Measurements from ENCODE around the gene BOC. TPM values are rescaled to one million over a fixed set of nuclear protein-coding genes. Genes with fewer than 3 reads are reported as not detected.

The BOC gene
- total RNA-seq, 1 donor from 2014 or later = 4.2 TPM

- Mint-ChIP-seq H3K4me1 (ENCODE audit: low read depth) (peaks cover 9% of the 10 kb centered on the region), H3K27me3 (ENCODE audit: low read depth) (no peaks in the 10 kb centered on the region), H3K36me3 (ENCODE audit: low read depth) (no peaks in the 10 kb centered on the region), H3K4me3 (ENCODE audit: low read depth) (no peak overlapping the region), H3K9me3 (no peaks in the 10 kb centered on the region), H3K27ac (no peak overlapping the region)
- intact Hi-C loops (cut with micrococcal nuclease) = no loop called here
- no peak for DNase-seq (ENCODE audit: low spot score)
These were observed 22.1 kb downstream of the BOC start for GRCh38 chr3:113233497-113233896.

- Mint-ChIP-seq H3K4me3 (ENCODE audit: low read depth) (no peak overlapping the region), H3K36me3 (ENCODE audit: low read depth) (no peaks in the 10 kb centered on the region), H3K4me1 (ENCODE audit: low read depth) (peaks cover 9% of the 10 kb centered on the region), H3K9me3 (no peaks in the 10 kb centered on the region), H3K27me3 (ENCODE audit: low read depth) (no peaks in the 10 kb centered on the region), H3K27ac (no peak overlapping the region)
- intact Hi-C loops (cut with micrococcal nuclease) = no loop called here
- no peak for DNase-seq (ENCODE audit: low spot score)
These were observed 22.7 kb downstream of the BOC start for GRCh38 chr3:113234028-113234427.

GRCh38 chr3:113234688-113235260 lies 23.4 kb downstream of the BOC start:
- Mint-ChIP-seq H3K4me1 (ENCODE audit: low read depth) (peaks cover 9% of the 10 kb centered on the region), H3K36me3 (ENCODE audit: low read depth) (no peaks in the 10 kb centered on the region), H3K9me3 (no peaks in the 10 kb centered on the region), H3K27ac (no peak overlapping the region), H3K4me3 (ENCODE audit: low read depth) (no peak overlapping the region), H3K27me3 (ENCODE audit: low read depth) (no peaks in the 10 kb centered on the region)
- DNase-seq (ENCODE audit: low spot score) = no peak
- intact Hi-C loops (cut with micrococcal nuclease) = no loop called here

GRCh38 chr3:113238503-113238902 lies 27.1 kb downstream of the BOC start:
- intact Hi-C loops (cut with micrococcal nuclease) = no loop called here

GRCh38 chr3:113240841-113241240 lies 29.5 kb downstream of the BOC start:
- H3K9me3 Mint-ChIP-seq = no peaks in the 10 kb centered on the region
- intact Hi-C loops (cut with micrococcal nuclease) = no loop called here
- peaks cover 15% of the 10 kb centered on the region for H3K4me1 Mint-ChIP-seq (ENCODE audit: low read depth)
- H3K27ac Mint-ChIP-seq = no peak overlapping the region
- DNase-seq (ENCODE audit: low spot score) = no peak
- H3K27me3 Mint-ChIP-seq (ENCODE audit: low read depth) = peaks cover 2% of the 10 kb centered on the region
- no peak overlapping the region for H3K4me3 Mint-ChIP-seq (ENCODE audit: low read depth)
- H3K36me3 Mint-ChIP-seq (ENCODE audit: low read depth) = no peaks in the 10 kb centered on the region

More at GRCh38 chr3:113238503-113238902, 27.1 kb downstream of the BOC start:
- DNase-seq (ENCODE audit: low spot score) = no peak
- H3K9me3 Mint-ChIP-seq = no peaks in the 10 kb centered on the region
- no peak overlapping the region for H3K27ac Mint-ChIP-seq
- peaks cover 2% of the 10 kb centered on the region for H3K27me3 Mint-ChIP-seq (ENCODE audit: low read depth)
- H3K36me3 Mint-ChIP-seq (ENCODE audit: low read depth) = no peaks in the 10 kb centered on the region
- peaks cover 11% of the 10 kb centered on the region for H3K4me1 Mint-ChIP-seq (ENCODE audit: low read depth)
- no peak overlapping the region for H3K4me3 Mint-ChIP-seq (ENCODE audit: low read depth)

- no peak overlapping the region for H3K4me3 Mint-ChIP-seq (ENCODE audit: low read depth)
- intact Hi-C loops (cut with micrococcal nuclease) = loop anchor here (1.0 kb wide), 1 partner anchor 10 kb away; no protein-coding TSS in a partner anchor
- H3K27ac Mint-ChIP-seq = peak overlapping the region; percentile 59
- peaks cover 2% of the 10 kb centered on the region for H3K27me3 Mint-ChIP-seq (ENCODE audit: low read depth)
- peaks cover 15% of the 10 kb centered on the region for H3K4me1 Mint-ChIP-seq (ENCODE audit: low read depth)
- DNase-seq (ENCODE audit: low spot score) = no peak
- no peaks in the 10 kb centered on the region for H3K9me3 Mint-ChIP-seq
- H3K36me3 Mint-ChIP-seq (ENCODE audit: low read depth) = no peaks in the 10 kb centered on the region
These were observed 30.1 kb downstream of the BOC start for GRCh38 chr3:113241292-113242095.

GRCh38 chr3:113242096-113242581 lies 30.8 kb downstream of the BOC start:
- Mint-ChIP-seq H3K4me1 (ENCODE audit: low read depth) (peaks cover 18% of the 10 kb centered on the region), H3K4me3 (ENCODE audit: low read depth) (no peak overlapping the region), H3K36me3 (ENCODE audit: low read depth) (no peaks in the 10 kb centered on the region), H3K27ac (peak overlapping the region; percentile 59), H3K9me3 (no peaks in the 10 kb centered on the region), H3K27me3 (ENCODE audit: low read depth) (peaks cover 2% of the 10 kb centered on the region)
- intact Hi-C loops (cut with micrococcal nuclease) = loop anchor here (1.0 kb wide), 1 partner anchor 11 kb away; no protein-coding TSS in a partner anchor
- DNase-seq (ENCODE audit: low spot score) = no peak

- Mint-ChIP-seq H3K4me3 (ENCODE audit: low read depth) (no peak overlapping the region), H3K36me3 (ENCODE audit: low read depth) (no peaks in the 10 kb centered on the region), H3K27ac (no peak overlapping the region), H3K9me3 (no peaks in the 10 kb centered on the region), H3K4me1 (ENCODE audit: low read depth) (peaks cover 19% of the 10 kb centered on the region), H3K27me3 (ENCODE audit: low read depth) (peaks cover 2% of the 10 kb centered on the region)
- intact Hi-C loops (cut with micrococcal nuclease) = no loop called here
- no peak for DNase-seq (ENCODE audit: low spot score)
These were observed 31.7 kb downstream of the BOC start for GRCh38 chr3:113243071-113243470.

GRCh38 chr3:113243846-113244245 lies 32.5 kb downstream of the BOC start:
- no peak for DNase-seq (ENCODE audit: low spot score)
- no peak overlapping the region for H3K27ac Mint-ChIP-seq
- H3K9me3 Mint-ChIP-seq = no peaks in the 10 kb centered on the region
- intact Hi-C loops (cut with micrococcal nuclease) = loop anchor here (2.0 kb wide), 1 partner anchor 15 kb away; no protein-coding TSS in a partner anchor
- peaks cover 19% of the 10 kb centered on the region for H3K4me1 Mint-ChIP-seq (ENCODE audit: low read depth)
- no peaks in the 10 kb centered on the region for H3K36me3 Mint-ChIP-seq (ENCODE audit: low read depth)
- H3K27me3 Mint-ChIP-seq (ENCODE audit: low read depth) = peaks cover 2% of the 10 kb centered on the region
- H3K4me3 Mint-ChIP-seq (ENCODE audit: low read depth) = no peak overlapping the region

GRCh38 chr3:113245761-113246161 lies 34.4 kb downstream of the BOC start:
- intact Hi-C loops (cut with micrococcal nuclease) = loop anchor here (2.0 kb wide), 1 partner anchor 13 kb away; no protein-coding TSS in a partner anchor
- Mint-ChIP-seq H3K36me3 (ENCODE audit: low read depth) (no peaks in the 10 kb centered on the region), H3K9me3 (no peaks in the 10 kb centered on the region), H3K27me3 (ENCODE audit: low read depth) (no peaks in the 10 kb centered on the region), H3K27ac (no peak overlapping the region), H3K4me1 (ENCODE audit: low read depth) (peaks cover 19% of the 10 kb centered on the region), H3K4me3 (ENCODE audit: low read depth) (no peak overlapping the region)
- DNase-seq (ENCODE audit: low spot score) = no peak

GRCh38 chr3:113247068-113247467 lies 35.7 kb downstream of the BOC start:
- no peaks in the 10 kb centered on the region for H3K9me3 Mint-ChIP-seq
- intact Hi-C loops (cut with micrococcal nuclease) = no loop called here
- H3K36me3 Mint-ChIP-seq (ENCODE audit: low read depth) = no peaks in the 10 kb centered on the region
- no peak overlapping the region for H3K27ac Mint-ChIP-seq
- H3K4me3 Mint-ChIP-seq (ENCODE audit: low read depth) = no peak overlapping the region
- no peak for DNase-seq (ENCODE audit: low spot score)
- H3K27me3 Mint-ChIP-seq (ENCODE audit: low read depth) = no peaks in the 10 kb centered on the region
- H3K4me1 Mint-ChIP-seq (ENCODE audit: low read depth) = peaks cover 13% of the 10 kb centered on the region

GRCh38 chr3:113247675-113248458 lies 36.5 kb downstream of the BOC start:
- no peak for DNase-seq (ENCODE audit: low spot score)
- H3K4me3 Mint-ChIP-seq (ENCODE audit: low read depth) = no peak overlapping the region
- no peaks in the 10 kb centered on the region for H3K36me3 Mint-ChIP-seq (ENCODE audit: low read depth)
- H3K27ac Mint-ChIP-seq = no peak overlapping the region
- H3K4me1 Mint-ChIP-seq (ENCODE audit: low read depth) = peaks cover 7% of the 10 kb centered on the region
- no peaks in the 10 kb centered on the region for H3K9me3 Mint-ChIP-seq
- H3K27me3 Mint-ChIP-seq (ENCODE audit: low read depth) = no peaks in the 10 kb centered on the region
- intact Hi-C loops (cut with micrococcal nuclease) = no loop called here

All from activated T-helper 2 cell treated with anti-CD3 and anti-CD28 coated beads, Interferon-gamma antibody, Interleukin-2, Interleukin-4, amounts not matched to agents 10 μg/mL and 5 μg/mL and 100 μg/mL, durations not matched to agents 14 hours and 24 hours and 36 hours (primary cell).